Skeletal muscle satellite cell (primary cell): ENCODE measurements around the gene MTURN.
A peak's percentile ranks its signal among the peaks of the same experiment; 100 is the strongest.

ENCODE experiments used
- H3K27me3 ChIP-seq: 2 replicates; pipeline ENCODE4 v1.7.0; 2013; ENCODE audit warnings: low read length; ENCODE audit not compliant: control insufficient read depth, insufficient read depth
- H3K36me3 ChIP-seq: 2 replicates; pipeline ENCODE4 v1.7.0; 2013; ENCODE audit warnings: mild to moderate bottlenecking, control low read depth, low read length; ENCODE audit not compliant: insufficient read depth
- H3K4me1 ChIP-seq: 2 replicates; pipeline ENCODE4 v1.7.0; 2013; ENCODE audit warnings: low read length; ENCODE audit not compliant: control insufficient read depth, insufficient read depth
- H3K4me2 ChIP-seq: 2 replicates; pipeline ENCODE4 v1.7.0; 2013; ENCODE audit warnings: mild to moderate bottlenecking, low read length
- H3K4me3 ChIP-seq: 2 replicates; pipeline ENCODE4 v1.7.0; 2013; ENCODE audit warnings: low read length
- H3K9ac ChIP-seq: 2 replicates; pipeline ENCODE4 v1.7.0; 2013; ENCODE audit warnings: mild to moderate bottlenecking, low read depth, low read length, moderate library complexity
- H3K9me3 ChIP-seq: replicated peaks from 2 replicates; pipeline ENCODE4 v1.7.0; 2013; ENCODE audit warnings: mild to moderate bottlenecking, control low read depth, low read length

The MTURN gene

GRCh38 chr7:30139836-30140384 lies 5.1 kb downstream of the MTURN start:
- Histone ChIP-seq H3K4me1 (peaks cover 30% of the 10 kb centered on the region), H3K9me3 (no peaks in the 10 kb centered on the region), H3K9ac (no peak overlapping the region)

DNA sequence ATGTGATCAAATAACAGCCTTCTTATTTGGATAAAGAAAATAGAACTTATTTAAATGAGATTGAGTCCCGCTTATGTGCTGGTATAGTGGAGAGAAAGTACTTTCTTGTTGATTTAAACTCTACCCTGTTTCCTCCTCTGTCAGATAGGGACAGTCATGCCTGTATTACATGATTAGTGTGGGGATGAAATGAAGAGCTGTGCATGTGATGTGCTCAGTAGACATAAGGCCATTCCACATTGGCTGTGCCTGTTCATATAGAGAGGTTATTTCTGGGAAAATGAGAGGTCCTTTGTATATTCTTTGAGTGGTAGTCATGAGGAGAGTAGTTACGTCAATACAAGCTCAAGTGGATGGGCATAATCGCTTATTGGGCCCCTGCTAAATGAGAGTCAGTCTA lies 5.7 kb downstream of the MTURN start:
- H3K36me3 ChIP-seq, result no peaks in the 10 kb centered on the region
- H3K9ac ChIP-seq, result no peak overlapping the region
- H3K4me3 ChIP-seq, result no peak overlapping the region
- H3K9me3 ChIP-seq, result no peaks in the 10 kb centered on the region
- H3K27me3 ChIP-seq, result no peaks in the 10 kb centered on the region
- H3K4me1 ChIP-seq, result peaks cover 30% of the 10 kb centered on the region
- no peak overlapping the region for H3K4me2 ChIP-seq

More at GRCh38 chr7:30139836-30140384, 5.1 kb downstream of the MTURN start:
- H3K27me3 ChIP-seq, result no peaks in the 10 kb centered on the region
- H3K4me2 ChIP-seq, result no peak overlapping the region
- H3K4me3 ChIP-seq, result no peak overlapping the region
- no peaks in the 10 kb centered on the region for H3K36me3 ChIP-seq

GRCh38 chr7:30142710-30143109 lies 7.9 kb downstream of the MTURN start:
- Histone ChIP-seq H3K9ac (peak overlapping the region; percentile 29), H3K4me3 (peak overlapping the region; percentile 40), H3K4me2 (peak overlapping the region; percentile 72), H3K9me3 (no peaks in the 10 kb centered on the region), H3K27me3 (no peaks in the 10 kb centered on the region), H3K4me1 (peaks cover 26% of the 10 kb centered on the region), H3K36me3 (no peaks in the 10 kb centered on the region)

GRCh38 chr7:30143748-30144251 lies 9.0 kb downstream of the MTURN start:
- peaks cover 26% of the 10 kb centered on the region for H3K4me1 ChIP-seq
- no peak overlapping the region for H3K9ac ChIP-seq
- no peak overlapping the region for H3K4me3 ChIP-seq
- no peaks in the 10 kb centered on the region for H3K27me3 ChIP-seq
- no peak overlapping the region for H3K4me2 ChIP-seq
- H3K9me3 ChIP-seq, result no peaks in the 10 kb centered on the region
- H3K36me3 ChIP-seq, result no peaks in the 10 kb centered on the region

DNA sequence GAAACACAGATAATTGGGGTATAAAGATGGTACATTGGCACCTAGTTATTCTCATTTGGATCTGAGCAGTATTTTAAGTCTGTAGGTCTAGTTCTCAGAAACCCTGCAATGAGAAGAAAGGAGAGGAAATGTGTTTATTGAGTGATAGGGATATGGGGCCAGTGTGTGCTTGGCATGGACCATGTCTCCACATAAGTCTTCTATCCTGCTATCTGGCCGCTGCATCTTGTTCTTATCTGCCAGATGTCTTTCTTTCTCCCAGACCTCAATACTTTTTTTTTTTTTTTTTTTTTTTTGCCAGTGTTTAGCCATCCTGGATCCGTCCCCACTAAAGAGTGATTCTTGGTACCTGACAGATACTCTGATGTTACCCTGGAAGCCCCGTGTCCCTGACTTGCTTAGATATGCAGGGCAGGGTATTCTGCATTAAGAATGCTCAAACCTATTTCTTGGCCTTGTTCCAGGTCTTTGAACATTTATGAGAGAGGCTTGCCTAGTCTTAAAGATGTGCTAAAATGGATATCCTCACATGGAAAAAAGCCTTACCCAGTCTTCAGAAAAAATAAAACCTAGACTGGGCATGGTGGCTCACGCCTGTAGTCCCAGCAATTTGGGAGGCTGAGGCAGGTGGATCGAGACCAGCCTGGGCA lies 10.0 kb downstream of the MTURN start:
- no peak overlapping the region for H3K9ac ChIP-seq
- H3K4me2 ChIP-seq, result no peak overlapping the region
- H3K27me3 ChIP-seq, result no peaks in the 10 kb centered on the region
- H3K9me3 ChIP-seq, result no peaks in the 10 kb centered on the region
- peaks cover 26% of the 10 kb centered on the region for H3K4me1 ChIP-seq
- no peak overlapping the region for H3K4me3 ChIP-seq
- no peaks in the 10 kb centered on the region for H3K36me3 ChIP-seq

DNA sequence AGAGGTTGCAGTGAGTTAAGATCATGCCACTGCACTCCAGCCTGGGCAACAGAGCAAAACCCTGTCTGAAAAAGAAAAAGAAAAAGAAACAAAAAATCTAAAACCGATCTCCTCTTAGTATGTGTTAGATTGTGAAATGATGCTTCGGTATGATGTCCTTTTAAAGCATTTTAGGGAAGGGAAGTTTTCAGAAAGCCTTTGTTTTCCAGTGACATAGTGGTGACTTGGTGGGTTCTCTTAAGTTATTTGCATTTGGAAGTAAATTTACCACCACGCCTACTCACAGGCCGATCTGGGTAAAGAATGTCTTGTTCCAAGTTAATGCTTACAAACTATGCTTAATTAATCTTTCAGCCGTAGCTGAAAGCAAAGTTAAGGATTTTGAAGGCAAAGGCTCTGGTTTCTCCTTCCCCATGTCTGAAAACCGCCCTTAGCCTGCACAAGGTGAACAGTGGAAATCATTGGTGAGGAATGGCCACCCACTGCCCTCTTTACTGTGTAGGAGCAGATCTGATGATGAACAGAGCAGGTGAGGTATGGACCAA lies 10.7 kb downstream of the MTURN start:
- H3K36me3 ChIP-seq, result peaks cover under 1% of the 10 kb centered on the region
- peaks cover 26% of the 10 kb centered on the region for H3K4me1 ChIP-seq
- no peak overlapping the region for H3K4me2 ChIP-seq
- no peaks in the 10 kb centered on the region for H3K27me3 ChIP-seq
- H3K9ac ChIP-seq, result no peak overlapping the region
- no peak overlapping the region for H3K4me3 ChIP-seq
- H3K9me3 ChIP-seq, result no peaks in the 10 kb centered on the region

GRCh38 chr7:30146127-30146612 lies 11.4 kb downstream of the MTURN start:
- Histone ChIP-seq H3K4me1 (peaks cover 26% of the 10 kb centered on the region), H3K36me3 (peaks cover 8% of the 10 kb centered on the region), H3K9me3 (no peaks in the 10 kb centered on the region), H3K4me2 (no peak overlapping the region), H3K9ac (no peak overlapping the region), H3K4me3 (no peak overlapping the region), H3K27me3 (no peaks in the 10 kb centered on the region)

DNA sequence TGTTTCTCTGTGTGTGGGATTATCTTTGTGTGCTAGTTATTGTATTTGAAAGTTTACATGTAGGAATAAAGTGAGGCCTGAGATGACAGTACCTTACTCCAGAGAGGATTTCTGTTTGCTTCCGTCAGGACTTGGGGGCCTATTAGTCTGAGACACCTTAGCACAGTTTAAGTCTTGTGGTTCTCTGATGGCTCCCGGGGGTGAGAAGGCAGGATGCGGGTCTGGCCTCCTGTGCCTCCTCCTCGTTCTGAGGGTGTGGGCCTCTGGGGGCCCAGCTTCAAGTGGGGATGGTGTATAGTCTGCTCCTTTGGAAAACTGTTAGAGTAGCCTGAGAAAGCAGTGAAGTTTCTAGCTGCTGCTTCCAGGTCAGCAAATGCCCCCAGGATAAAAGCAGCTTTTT lies 12.4 kb downstream of the MTURN start:
- H3K27me3 ChIP-seq, result no peaks in the 10 kb centered on the region
- H3K36me3 ChIP-seq, result peaks cover 14% of the 10 kb centered on the region
- H3K4me1 ChIP-seq, result peaks cover 19% of the 10 kb centered on the region
- no peaks in the 10 kb centered on the region for H3K9me3 ChIP-seq
- no peak overlapping the region for H3K4me3 ChIP-seq
- no peak overlapping the region for H3K9ac ChIP-seq
- no peak overlapping the region for H3K4me2 ChIP-seq

GRCh38 chr7:30147785-30148184 lies 13.0 kb downstream of the MTURN start:
- no peaks in the 10 kb centered on the region for H3K27me3 ChIP-seq
- H3K4me3 ChIP-seq, result no peak overlapping the region
- no peak overlapping the region for H3K4me2 ChIP-seq
- H3K4me1 ChIP-seq, result peaks cover 14% of the 10 kb centered on the region
- peaks cover 14% of the 10 kb centered on the region for H3K36me3 ChIP-seq
- no peaks in the 10 kb centered on the region for H3K9me3 ChIP-seq
- H3K9ac ChIP-seq, result no peak overlapping the region

DNA sequence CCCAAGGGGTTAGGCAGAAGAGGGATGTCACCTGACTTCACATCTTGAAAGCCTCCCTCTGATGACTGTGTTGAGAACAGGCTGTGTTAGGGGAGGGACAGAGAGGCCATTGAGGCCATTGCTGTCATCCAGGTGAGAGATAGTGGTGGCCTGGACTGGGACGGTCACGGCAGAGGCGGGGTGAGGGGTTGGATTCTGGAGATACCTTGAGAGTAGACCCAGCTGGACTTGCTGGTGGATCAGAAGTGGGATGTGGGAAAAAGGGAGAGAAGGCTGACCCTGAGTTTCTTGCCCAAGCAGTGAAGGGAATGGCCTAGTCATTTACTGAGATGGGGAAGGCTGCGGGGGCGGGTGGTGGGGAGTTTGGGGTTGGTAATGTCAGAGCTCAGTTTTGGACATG lies 13.6 kb downstream of the MTURN start:
- no peak overlapping the region for H3K4me2 ChIP-seq
- H3K4me1 ChIP-seq, result peaks cover 7% of the 10 kb centered on the region
- H3K9me3 ChIP-seq, result no peaks in the 10 kb centered on the region
- peaks cover 14% of the 10 kb centered on the region for H3K36me3 ChIP-seq
- no peaks in the 10 kb centered on the region for H3K27me3 ChIP-seq
- H3K4me3 ChIP-seq, result no peak overlapping the region
- no peak overlapping the region for H3K9ac ChIP-seq

DNA sequence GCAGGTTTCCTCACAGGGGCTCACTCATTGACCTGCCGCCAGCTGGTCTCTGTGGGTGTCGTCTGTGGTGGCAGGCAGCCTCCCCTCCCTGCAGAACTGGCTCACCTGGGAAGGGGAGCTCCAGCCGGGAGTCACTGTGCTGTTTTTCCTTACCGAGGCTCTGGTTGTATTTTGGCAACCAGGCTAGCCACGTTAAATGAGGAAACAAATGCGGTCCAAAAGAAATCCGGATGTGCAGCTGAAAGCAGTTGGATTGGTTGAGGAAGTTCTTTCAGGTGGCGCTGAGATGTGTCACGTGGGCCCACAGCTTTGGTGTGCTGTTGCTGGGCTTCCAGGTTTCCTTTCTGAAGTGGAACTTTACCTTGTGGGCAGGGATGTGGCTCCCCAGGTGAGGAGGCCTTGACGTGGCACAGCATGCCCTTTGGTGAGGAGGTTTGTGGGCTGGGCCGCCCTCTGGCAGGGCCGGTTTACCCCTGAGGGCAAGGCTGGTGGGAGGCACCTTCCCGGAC lies 14.2 kb downstream of the MTURN start:
- Histone ChIP-seq H3K27me3 (no peaks in the 10 kb centered on the region), H3K9ac (no peak overlapping the region), H3K4me3 (no peak overlapping the region), H3K4me1 (peaks cover 1% of the 10 kb centered on the region), H3K4me2 (no peak overlapping the region), H3K36me3 (peaks cover 14% of the 10 kb centered on the region), H3K9me3 (no peaks in the 10 kb centered on the region)
